ENCODE results near the gene SOX14. TPM values are rescaled to one million over a fixed set of nuclear protein-coding genes. Genes with fewer than 3 reads are reported as not detected.

SOX14 gene
- total RNA-seq, 2 donors from 2014 or later: not detected

- 3 to 6% methylated on average over 52 to 53 of the region's 53 CpGs for WGBS, 2 donors
- no peak for DNase-seq
Measured at GRCh38 chr3:137771401-137772213, 7.5 kb downstream of the SOX14 start.

GRCh38 chr3:137772214-137772955 is 8.3 kb downstream of the SOX14 start:
- Histone ChIP-seq H3K27me3 (peaks cover 0 to 63% of the 10 kb centered on the region in 2 donors), H3K9me3 (no peaks in the 10 kb centered on the region), H3K27ac (no peak overlapping the region), H3K36me3 (replicated peaks in 1 of 2; ENCODE audit: insufficient read depth in 1 of 2, low read depth in 2 of 2) (no peaks in the 10 kb centered on the region), H3K4me3 (no peak overlapping the region), H3K4me1 (peaks cover 49% of the 10 kb centered on the region)
- intact Hi-C loops (cut with DNase I): no loop called here
- ATAC-seq (no peak), DNase-seq (no peak)
- TF ChIP-seq CTCF (IDR thresholded peaks at IDR 0.05) (no peak), POLR2A (IDR thresholded peaks at IDR 0.05) (no peak)
- 13 to 19% methylated on average over 7 of the region's 7 CpGs for WGBS, 2 donors

More at GRCh38 chr3:137771401-137772213, 7.5 kb downstream of the SOX14 start:
- peaks cover 53% of the 10 kb centered on the region for H3K4me1 ChIP-seq
- peak overlapping the region in 1 of 2 donors; percentile 7 for H3K4me3 ChIP-seq
- TF ChIP-seq POLR2A (IDR thresholded peaks at IDR 0.05): no peak
- TF ChIP-seq CTCF (IDR thresholded peaks at IDR 0.05): no peak
- H3K27ac ChIP-seq: no peak overlapping the region
- no peak for ATAC-seq
- H3K36me3 ChIP-seq (replicated peaks in 1 of 2; ENCODE audit: insufficient read depth in 1 of 2, low read depth in 2 of 2): no peaks in the 10 kb centered on the region
- intact Hi-C loops (cut with DNase I): no loop called here
- H3K27me3 ChIP-seq: peaks cover 0 to 66% of the 10 kb centered on the region in 2 donors
- no peaks in the 10 kb centered on the region for H3K9me3 ChIP-seq

GRCh38 chr3:137778941-137779340 is 14.8 kb downstream of the SOX14 start:
- no peak for DNase-seq
- TF ChIP-seq CTCF (IDR thresholded peaks at IDR 0.05): no peak
- TF ChIP-seq POLR2A (IDR thresholded peaks at IDR 0.05): no peak
- peaks cover 0 to 1% of the 10 kb centered on the region in 2 donors for H3K27me3 ChIP-seq
- WGBS, 2 donors: 22 to 34% methylated on average over 2 of the region's 2 CpGs
- no peak for ATAC-seq
- H3K27ac ChIP-seq: no peak overlapping the region
- no peaks in the 10 kb centered on the region for H3K4me1 ChIP-seq
- intact Hi-C loops (cut with DNase I): no loop called here
- H3K4me3 ChIP-seq: no peak overlapping the region
- no peaks in the 10 kb centered on the region for H3K9me3 ChIP-seq
- H3K36me3 ChIP-seq (replicated peaks in 1 of 2; ENCODE audit: insufficient read depth in 1 of 2, low read depth in 2 of 2): no peaks in the 10 kb centered on the region

- ATAC-seq (no peak), DNase-seq (no peak)
- WGBS, 2 donors: 55 to 62% methylated on average over 6 of the region's 6 CpGs
- Histone ChIP-seq H3K4me3 (no peak overlapping the region), H3K27me3 (peaks cover 0 to 3% of the 10 kb centered on the region in 2 donors), H3K4me1 (no peaks in the 10 kb centered on the region), H3K9me3 (no peaks in the 10 kb centered on the region), H3K36me3 (replicated peaks in 1 of 2; ENCODE audit: insufficient read depth in 1 of 2, low read depth in 2 of 2) (no peaks in the 10 kb centered on the region), H3K27ac (no peak overlapping the region)
- TF ChIP-seq POLR2A (IDR thresholded peaks at IDR 0.05) (no peak), CTCF (IDR thresholded peaks at IDR 0.05) (no peak)
- intact Hi-C loops (cut with DNase I): no loop called here
Measured at GRCh38 chr3:137787529-137787928, 23.4 kb downstream of the SOX14 start.
